Measurements from ENCODE around the gene PCK2.

Gene PCK2

GRCh38 chr14:24121210-24121609, 27.1 kb downstream of the PCK2 start:
- DNase-seq = no peak

- no peak for DNase-seq
Observed at GRCh38 chr14:24122416-24122815, 28.3 kb downstream of the PCK2 start.

- DNase-seq = no peak
Observed at GRCh38 chr14:24122898-24123297, 28.8 kb downstream of the PCK2 start.

GRCh38 chr14:24123424-24124417, 29.6 kb downstream of the PCK2 start:
- no peak for DNase-seq

GRCh38 chr14:24126939-24127338, 32.8 kb downstream of the PCK2 start:
- no peak for DNase-seq

- no peak for DNase-seq
Observed at GRCh38 chr14:24127673-24128072, 33.6 kb downstream of the PCK2 start.

GRCh38 chr14:24129410-24129998, 35.4 kb downstream of the PCK2 start:
- DNase-seq = no peak

GRCh38 chr14:24130380-24130716, 36.2 kb downstream of the PCK2 start, which contains the start of gene FITM1:
Gene FITM1 (plus strand): TSS chr14:24130659. CDS start chr14:24131564, 905 bp downstream.
- DNase-seq = no peak

GRCh38 chr14:24130717-24131548, 36.8 kb downstream of the PCK2 start:
- no peak for DNase-seq

- DNase-seq = no peak
Observed at GRCh38 chr14:24131549-24131966, 37.4 kb downstream of the PCK2 start.

- no peak for DNase-seq
Observed at GRCh38 chr14:24132061-24132685, 38.1 kb downstream of the PCK2 start.

GRCh38 chr14:24132976-24133375, 38.9 kb downstream of the PCK2 start:
- DNase-seq = no peak

GRCh38 chr14:24133735-24134134, 39.6 kb downstream of the PCK2 start:
- no peak for DNase-seq

- DNase-seq = no peak
Observed at GRCh38 chr14:24135584-24135833, 41.4 kb downstream of the PCK2 start.

GRCh38 chr14:24135834-24136683, 41.9 kb downstream of the PCK2 start, which contains the start of gene PSME1:
Gene PSME1 (plus strand): TSS chr14:24136194. CDS start chr14:24136263, 69 bp downstream.
- DNase-seq = peak; percentile 77

- DNase-seq = no peak
Observed at GRCh38 chr14:24136684-24137528, 42.8 kb downstream of the PCK2 start.

- no peak for DNase-seq
Observed at GRCh38 chr14:24137529-24138395, 43.7 kb downstream of the PCK2 start.

GRCh38 chr14:24138396-24139271, 44.5 kb downstream of the PCK2 start:
- DNase-seq = no peak

Measured in NCI-H1417 treated with DMSO at 0.1 percent for 48 hours (cell line).